Small intestine (tissue), 7 donors: ENCODE results near the gene CARNS1. TPM values are rescaled to one million over a fixed set of nuclear protein-coding genes. Genes with fewer than 3 reads are reported as not detected.
A peak's percentile ranks its signal among the peaks of the same experiment; 100 is the strongest.

Experiments
- DNase-seq, 2 donors: peaks; one replicate each; pipeline versions ENCODE4 v3.0.0 to v3.0.0-alpha.2; 2013
- FAIRE-seq: peaks from 2 replicates; lab custom pipeline; 2012; peaks lifted over from hg19 to GRCh38; lab: Jason Lieb, UNC
- H3K27ac ChIP-seq, 3 donors: one replicate each; pipeline ENCODE4 v1.5.1; 2013; ENCODE audit warnings: low read length in 2 of 3, mild to moderate bottlenecking in 2 of 3, control low read depth in 1 of 3, inconsistent platforms in 1 of 3, low read depth in 1 of 3, moderate library complexity in 1 of 3
- H3K27me3 ChIP-seq, 3 donors: one replicate each; pipeline ENCODE4 v1.6.1; 2013; ENCODE audit warnings: low read length in 3 of 3, inconsistent platforms in 1 of 3; ENCODE audit not compliant: control insufficient read depth in 3 of 3, insufficient read depth in 3 of 3
- H3K36me3 ChIP-seq, 3 donors: one replicate each; pipeline ENCODE4 v1.6.1; 2013; ENCODE audit warnings: low read length in 3 of 3, inconsistent platforms in 1 of 3, low read depth in 1 of 3, mild to moderate bottlenecking in 1 of 3, moderate library complexity in 1 of 3; ENCODE audit not compliant: control insufficient read depth in 3 of 3, insufficient read depth in 2 of 3
- H3K4me1 ChIP-seq, 3 donors: one replicate each; pipeline ENCODE4 v1.6.1; 2013; ENCODE audit warnings: low read length in 2 of 3, inconsistent platforms in 1 of 3, low read depth in 1 of 3, mild to moderate bottlenecking in 1 of 3, moderate library complexity in 1 of 3; ENCODE audit not compliant: control insufficient read depth in 3 of 3, insufficient read depth in 2 of 3
- H3K4me3 ChIP-seq, 3 donors: one replicate each; pipeline ENCODE4 v1.5.1; 2013; ENCODE audit warnings: low read length in 3 of 3, control low read depth in 1 of 3, inconsistent platforms in 1 of 3, low read depth in 1 of 3, mild to moderate bottlenecking in 1 of 3, moderate library complexity in 1 of 3
- H3K9me3 ChIP-seq, 2 donors: one replicate each; pipeline ENCODE4 v1.6.1; 2013; ENCODE audit warnings: low read depth in 1 of 2, low read length in 1 of 2; ENCODE audit not compliant: control insufficient read depth in 2 of 2, insufficient read depth in 1 of 2
- WGBS, 3 donors: extraction: QIAGEN DNeasy Blood & Tissue Kit; methylation state at CpG; one replicate each; pipeline ENCODE4 v1.1.7; 2013; 5-methylcytosine and 5-hydroxymethylcytosine counted together
- polyA plus RNA-seq, 4 donors: library from polyadenylated mRNA; stranded (reverse) in 3 of 4; unstranded in 1 of 4; fragments of 200-250 nt in 3 of 4; fragments of 120-200 nt in 1 of 4; gene quantifications; one replicate each; pipeline versions ENCODE4 v1.2.1 to v1.2.3, GENCODE V29; 2013
- donor health status: healthy with polysubstance abuse.
- donor health status: control.
- donor health status: control.
- donor health status: Bipolar disorder and iron deficiency.
- donor health status: healthy.

Gene CARNS1
- polyA plus RNA-seq, 4 donors = 0.40 to 0.84 TPM; not detected in 2

DNA sequence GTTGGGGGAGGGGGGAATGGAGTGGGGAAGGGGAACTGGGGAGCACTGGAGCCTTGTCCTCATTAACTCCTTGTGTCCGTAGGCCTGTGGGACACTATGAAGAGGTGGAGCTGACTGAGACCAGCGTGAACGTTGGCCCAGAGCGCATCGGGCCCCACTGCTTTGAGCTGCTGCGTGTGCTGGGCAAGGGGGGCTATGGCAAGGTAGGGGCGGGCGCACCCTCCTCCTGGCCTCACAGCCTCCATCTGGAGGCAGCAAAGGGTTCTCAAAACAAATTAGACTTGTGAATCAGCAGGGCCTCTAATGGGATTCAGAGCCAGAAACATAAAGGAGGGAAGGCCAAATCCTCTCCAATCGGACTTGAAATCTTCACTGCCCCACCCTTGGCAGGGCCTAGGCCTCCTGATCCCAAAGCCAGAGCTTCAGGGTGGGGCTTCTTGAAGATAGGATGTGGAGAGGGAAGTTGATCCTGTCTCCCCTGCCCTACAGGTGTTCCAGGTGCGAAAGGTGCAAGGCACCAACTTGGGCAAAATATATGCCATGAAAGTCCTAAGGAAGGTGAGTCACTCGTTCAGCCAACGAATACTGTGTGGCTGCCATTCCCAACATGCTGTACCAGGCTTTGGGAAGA lies 13.7 kb downstream of the CARNS1 start:
- H3K9me3 ChIP-seq = no peaks in the 10 kb centered on the region
- no peaks in the 10 kb centered on the region for H3K27me3 ChIP-seq
- peak overlapping the region; percentile 54 to 65 (median 57) for H3K4me3 ChIP-seq
- peak overlapping the region in 2 of 3 donors; percentile 70 to 89 for H3K27ac ChIP-seq
- no peak for FAIRE-seq
- DNase-seq = no peak
- WGBS, 3 donors = 16 to 40% (median 30%) methylated on average over 12 of the region's 12 CpGs
- H3K36me3 ChIP-seq = peaks cover 3 to 53% (median 13%) of the 10 kb centered on the region in 3 donors
- peaks cover 4 to 16% (median 4%) of the 10 kb centered on the region in 3 donors for H3K4me1 ChIP-seq

DNA sequence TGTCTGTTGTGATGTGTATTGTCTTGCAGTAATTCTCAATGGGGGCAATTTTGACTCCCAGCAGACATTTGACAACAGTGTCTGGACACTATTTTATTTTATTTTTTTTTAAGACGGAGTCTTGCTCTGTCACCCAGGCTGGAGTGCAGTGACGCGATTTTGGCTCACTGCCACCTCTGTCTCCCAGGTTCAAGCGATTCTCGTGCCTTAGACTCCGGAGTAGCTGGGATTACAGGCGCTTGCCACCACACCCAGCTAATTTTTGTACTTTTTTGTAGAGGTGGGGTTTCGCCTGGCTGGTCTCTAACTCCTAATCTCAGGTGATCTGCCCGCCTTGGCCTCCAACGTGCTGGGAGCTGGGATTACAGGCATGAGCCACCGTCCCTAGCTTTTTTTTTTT lies 14.2 kb downstream of the CARNS1 start:
- peak overlapping the region in 2 of 3 donors; percentile 54 to 57 for H3K4me3 ChIP-seq
- H3K9me3 ChIP-seq = no peaks in the 10 kb centered on the region
- WGBS, 3 donors = 61 to 83% (median 72%) methylated on average over 11 of the region's 11 CpGs
- FAIRE-seq (no peak), DNase-seq (no peak)
- H3K27ac ChIP-seq = no peak overlapping the region
- peaks cover 4 to 16% (median 4%) of the 10 kb centered on the region in 3 donors for H3K4me1 ChIP-seq
- H3K27me3 ChIP-seq = no peaks in the 10 kb centered on the region
- peaks cover 3 to 58% (median 13%) of the 10 kb centered on the region in 3 donors for H3K36me3 ChIP-seq

DNA sequence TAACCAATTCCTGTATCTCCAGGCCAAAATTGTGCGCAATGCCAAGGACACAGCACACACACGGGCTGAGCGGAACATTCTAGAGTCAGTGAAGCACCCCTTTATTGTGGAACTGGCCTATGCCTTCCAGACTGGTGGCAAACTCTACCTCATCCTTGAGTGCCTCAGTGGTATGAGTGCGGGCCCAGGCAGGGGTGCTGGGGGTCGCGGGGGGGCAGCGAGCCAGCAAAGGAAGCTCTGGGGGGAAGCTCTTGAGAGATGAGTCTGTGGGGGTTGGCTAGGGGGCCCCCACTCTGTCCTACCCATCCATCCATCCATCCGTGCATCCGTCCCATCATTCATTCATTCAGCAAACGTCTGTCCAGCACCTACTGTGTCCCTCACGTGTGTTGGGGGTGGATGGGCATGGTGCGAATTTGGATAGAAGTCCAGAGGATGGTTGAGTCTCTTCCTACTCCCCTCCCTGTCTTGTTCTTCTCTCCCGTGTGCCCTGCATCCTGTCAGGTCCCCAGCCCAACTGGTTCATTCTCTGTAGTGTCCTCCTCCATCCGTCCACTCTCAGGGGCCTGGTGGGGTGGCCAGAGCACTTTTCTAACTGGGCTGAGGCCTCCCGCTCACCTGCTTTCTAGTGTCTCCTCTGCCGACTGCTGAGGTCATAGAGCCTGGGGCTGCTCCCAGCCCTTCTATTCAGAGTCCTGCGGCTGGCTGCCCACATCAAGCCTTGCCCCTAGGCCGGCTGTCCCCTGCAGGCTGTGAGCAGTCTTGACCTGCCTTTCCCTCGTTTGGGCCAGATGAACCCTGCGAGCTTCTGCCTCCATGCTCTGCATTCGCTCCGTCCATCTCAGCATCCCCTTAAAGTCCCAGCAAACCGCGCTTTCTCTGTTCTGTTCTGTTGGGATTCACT lies 16.1 kb downstream of the CARNS1 start:
- H3K27ac ChIP-seq = no peak overlapping the region
- FAIRE-seq = no peak
- peaks cover 8 to 76% (median 13%) of the 10 kb centered on the region in 3 donors for H3K36me3 ChIP-seq
- no peak overlapping the region for H3K4me3 ChIP-seq
- WGBS, 3 donors = 92 to 95% (median 92%) methylated on average over 24 of the region's 24 CpGs
- no peaks in the 10 kb centered on the region for H3K9me3 ChIP-seq
- no peak for DNase-seq
- H3K4me1 ChIP-seq = peaks cover 4 to 16% (median 4%) of the 10 kb centered on the region in 3 donors
- H3K27me3 ChIP-seq = no peaks in the 10 kb centered on the region

DNA sequence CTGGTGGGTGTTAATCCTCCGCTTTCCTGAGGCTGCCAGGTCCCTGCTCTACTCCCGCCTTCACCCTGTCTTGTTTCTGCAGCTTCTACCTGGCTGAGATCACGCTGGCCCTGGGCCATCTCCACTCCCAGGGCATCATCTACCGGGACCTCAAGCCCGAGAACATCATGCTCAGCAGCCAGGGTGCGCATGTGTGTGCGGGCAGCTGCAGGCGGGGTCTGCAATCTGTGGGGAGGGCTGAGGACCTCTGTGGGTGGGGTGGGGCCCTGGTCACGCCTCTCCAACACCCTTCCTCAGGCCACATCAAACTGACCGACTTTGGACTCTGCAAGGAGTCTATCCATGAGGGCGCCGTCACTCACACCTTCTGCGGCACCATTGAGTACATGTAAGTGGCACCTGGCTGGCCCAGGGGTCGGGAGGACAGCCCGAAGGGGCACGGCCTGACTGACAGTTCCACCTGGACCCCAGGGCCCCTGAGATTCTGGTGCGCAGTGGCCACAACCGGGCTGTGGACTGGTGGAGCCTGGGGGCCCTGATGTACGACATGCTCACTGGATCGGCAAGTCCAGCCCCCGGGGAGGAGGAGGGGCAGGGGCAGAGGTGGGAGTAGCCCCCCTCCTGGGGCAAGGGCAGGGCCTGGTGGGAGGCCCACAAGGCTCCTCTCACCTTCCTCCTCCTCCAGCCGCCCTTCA lies 17.3 kb downstream of the CARNS1 start:
- H3K4me3 ChIP-seq = no peak overlapping the region
- peaks cover 4 to 11% (median 4%) of the 10 kb centered on the region in 3 donors for H3K4me1 ChIP-seq
- WGBS, 3 donors = 86 to 92% (median 92%) methylated on average over 21 to 22 of the region's 22 CpGs
- H3K9me3 ChIP-seq = no peaks in the 10 kb centered on the region
- no peaks in the 10 kb centered on the region for H3K27me3 ChIP-seq
- no peak overlapping the region for H3K27ac ChIP-seq
- peaks cover 11 to 85% (median 13%) of the 10 kb centered on the region in 3 donors for H3K36me3 ChIP-seq
- DNase-seq = no peak
- no peak for FAIRE-seq

DNA sequence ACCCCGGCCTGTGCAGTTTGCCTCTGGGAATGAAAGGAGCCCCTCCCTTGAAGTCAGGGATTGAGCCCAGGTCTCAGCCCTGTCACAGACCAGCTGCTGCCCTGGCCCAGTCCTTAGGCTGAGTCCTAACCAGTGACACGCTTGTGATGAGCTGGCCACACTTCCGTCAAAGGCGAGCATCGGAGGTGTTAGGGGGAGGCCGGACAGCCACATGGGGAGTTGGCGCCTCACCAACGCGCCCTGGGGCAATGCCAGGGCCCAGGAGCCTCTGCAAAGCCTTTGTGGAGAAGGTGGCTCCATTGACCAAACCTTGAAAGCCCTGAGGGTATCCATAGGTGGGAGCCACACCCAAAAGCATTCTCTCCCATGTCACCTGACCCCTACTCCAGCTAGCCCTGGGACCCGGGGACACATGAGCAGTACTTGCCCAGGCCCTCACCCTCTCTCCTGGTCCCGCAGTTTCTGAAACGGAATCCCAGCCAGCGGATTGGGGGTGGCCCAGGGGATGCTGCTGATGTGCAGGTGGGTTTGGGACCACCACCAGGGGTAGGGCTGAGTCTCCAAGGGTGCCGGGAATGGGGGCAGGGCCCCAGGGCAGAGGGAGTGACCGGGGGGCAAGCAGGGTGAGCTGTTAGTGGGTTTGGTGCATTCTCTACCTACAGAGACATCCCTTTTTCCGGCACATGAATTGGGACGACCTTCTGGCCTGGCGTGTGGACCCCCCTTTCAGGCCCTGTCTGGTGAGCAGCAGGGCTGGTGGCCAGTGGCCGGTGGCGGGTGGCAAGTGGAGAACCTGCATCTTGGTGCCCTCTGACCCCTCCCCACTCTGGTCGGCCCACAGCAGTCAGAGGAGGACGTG lies 18.3 kb downstream of the CARNS1 start:
- FAIRE-seq = no peak
- H3K4me3 ChIP-seq = no peak overlapping the region

DNA sequence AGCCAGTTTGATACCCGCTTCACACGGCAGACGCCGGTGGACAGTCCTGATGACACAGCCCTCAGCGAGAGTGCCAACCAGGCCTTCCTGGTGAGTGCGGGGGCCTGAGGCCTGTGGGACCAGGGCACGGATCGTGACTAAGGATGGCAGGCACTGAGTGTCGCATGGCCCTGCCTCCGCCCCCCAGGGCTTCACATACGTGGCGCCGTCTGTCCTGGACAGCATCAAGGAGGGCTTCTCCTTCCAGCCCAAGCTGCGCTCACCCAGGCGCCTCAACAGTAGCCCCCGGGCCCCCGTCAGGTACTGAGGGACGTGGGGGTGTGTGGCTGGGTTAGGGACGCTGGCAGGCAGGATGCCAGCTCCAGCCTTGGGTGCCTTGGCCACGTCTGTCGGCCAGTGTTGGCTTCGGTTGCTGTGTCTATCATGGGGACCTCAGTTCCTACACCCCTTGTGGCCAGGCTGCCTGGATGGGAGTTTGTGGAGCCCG lies 19.0 kb downstream of the CARNS1 start:
- Histone ChIP-seq H3K4me3 (no peak overlapping the region), H3K4me1 (peaks cover under 1 to 5% (median under 1%) of the 10 kb centered on the region in 3 donors), H3K9me3 (no peaks in the 10 kb centered on the region), H3K27ac (peak overlapping the region in 2 of 3 donors; percentile 6 to 8), H3K27me3 (no peaks in the 10 kb centered on the region), H3K36me3 (peaks cover 11 to 97% (median 13%) of the 10 kb centered on the region in 3 donors)
- DNase-seq (no peak), FAIRE-seq (no peak)
- 64 to 80% (median 78%) methylated on average over 23 of the region's 23 CpGs for WGBS, 3 donors

More for the DNA sequence above, 18.3 kb downstream of the CARNS1 start:
- H3K27ac ChIP-seq = no peak overlapping the region
- H3K9me3 ChIP-seq = no peaks in the 10 kb centered on the region
- H3K4me1 ChIP-seq = peaks cover 4 to 11% (median 4%) of the 10 kb centered on the region in 3 donors
- no peak for DNase-seq
- H3K27me3 ChIP-seq = no peaks in the 10 kb centered on the region
- H3K36me3 ChIP-seq = peaks cover 11 to 95% (median 13%) of the 10 kb centered on the region in 3 donors
- 79 to 86% (median 82%) methylated on average over 20 to 22 of the region's 22 CpGs for WGBS, 3 donors

DNA sequence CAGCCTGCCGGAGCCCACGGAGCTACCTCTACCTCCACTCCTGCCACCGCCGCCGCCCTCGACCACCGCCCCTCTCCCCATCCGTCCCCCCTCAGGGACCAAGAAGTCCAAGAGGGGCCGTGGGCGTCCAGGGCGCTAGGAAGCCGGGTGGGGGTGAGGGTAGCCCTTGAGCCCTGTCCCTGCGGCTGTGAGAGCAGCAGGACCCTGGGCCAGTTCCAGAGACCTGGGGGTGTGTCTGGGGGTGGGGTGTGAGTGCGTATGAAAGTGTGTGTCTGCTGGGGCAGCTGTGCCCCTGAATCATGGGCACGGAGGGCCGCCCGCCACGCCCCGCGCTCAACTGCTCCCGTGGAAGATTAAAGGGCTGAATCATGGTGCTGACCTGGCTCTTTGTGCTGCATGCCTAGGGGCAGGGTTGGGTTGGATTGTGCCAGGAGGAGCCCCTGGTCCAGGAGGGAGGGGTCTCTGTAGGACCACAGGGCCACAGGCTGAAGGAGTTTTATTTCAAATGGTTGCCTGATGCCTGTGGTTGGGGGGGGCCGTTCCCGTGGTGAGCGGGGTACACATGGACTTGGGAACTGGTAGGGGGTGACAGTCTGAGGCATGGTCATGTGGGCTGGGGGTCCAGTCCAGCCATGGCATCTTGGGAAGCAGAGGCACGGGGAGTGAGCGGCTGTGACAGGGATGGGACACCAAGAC lies 19.7 kb downstream of the CARNS1 start:
- Histone ChIP-seq H3K4me3 (peak overlapping the region in 1 of 3 donors; percentile 58), H3K9me3 (no peaks in the 10 kb centered on the region), H3K4me1 (no peaks in the 10 kb centered on the region), H3K27me3 (no peaks in the 10 kb centered on the region), H3K27ac (no peak overlapping the region), H3K36me3 (peaks cover 11 to 97% (median 13%) of the 10 kb centered on the region in 3 donors)
- DNase-seq = no peak
- WGBS, 3 donors = 71 to 75% (median 75%) methylated on average over 23 to 26 of the region's 26 CpGs
- FAIRE-seq = no peak
